ENCODE measurements around the gene FBXO4. TPM values are rescaled to one million over a fixed set of nuclear protein-coding genes. Genes with fewer than 3 reads are reported as not detected.

Gene FBXO4
- total RNA-seq, 2 experiments from 2014 or later = 12.7 to 16.0 TPM

GRCh38 chr5:41896230-41896629 lies 28.9 kb upstream of the FBXO4 start:
- no peak for DNase-seq
- no peak for ATAC-seq
- H3K4me3 Mint-ChIP-seq = no peak overlapping the region
- no peak overlapping the region for H3K27ac Mint-ChIP-seq
- CTCF ChIA-PET = interaction anchor here (1.2 to 1.3 kb wide), 2 partner anchors 37 to 40 kb away, joined by 3 read pairs; no protein-coding TSS in a partner anchor
- H3K36me3 Mint-ChIP-seq = peaks cover 10% of the 10 kb centered on the region
- H3K27me3 Mint-ChIP-seq = peaks cover 24% of the 10 kb centered on the region
- peaks cover 22% of the 10 kb centered on the region for H3K4me1 Mint-ChIP-seq
- H3K9me3 Mint-ChIP-seq (ENCODE audit: low read depth) = no peaks in the 10 kb centered on the region

- ATAC-seq = no peak
- Mint-ChIP-seq H3K9me3 (ENCODE audit: low read depth) (no peaks in the 10 kb centered on the region), H3K4me3 (peak overlapping the region; percentile 90), H3K4me1 (peaks cover 46% of the 10 kb centered on the region), H3K27me3 (peaks cover 4% of the 10 kb centered on the region), H3K36me3 (peaks cover 16% of the 10 kb centered on the region), H3K27ac (peak overlapping the region; percentile 97)
- CTCF ChIA-PET = interaction anchor here (0.6 to 1.9 kb wide), 10 partner anchors 9 to 1093 kb away, joined by 3 to 12 read pairs (median 4); partner anchors contain the start of gene FBXO4
- DNase-seq = no peak
These were observed 21.6 kb upstream of the FBXO4 start for GRCh38 chr5:41903382-41903891.

GRCh38 chr5:41903892-41904799 lies 20.9 kb upstream of the FBXO4 start, which contains the start of gene RIMOC1:
Gene RIMOC1 (plus strand): TSS chr5:41904344. CDS start chr5:41904368, 24 bp downstream.
- peak; percentile 94 for ATAC-seq
- Mint-ChIP-seq H3K27me3 (peaks cover 4% of the 10 kb centered on the region), H3K36me3 (peaks cover 23% of the 10 kb centered on the region), H3K4me3 (peak within 1 kb of the TSS; percentile 90), H3K9me3 (ENCODE audit: low read depth) (no peaks in the 10 kb centered on the region), H3K27ac (peak within 1 kb of the TSS; percentile 97), H3K4me1 (peaks cover 54% of the 10 kb centered on the region)
- CTCF ChIA-PET = interaction anchor here (0.6 to 1.9 kb wide), 16 partner anchors 9 to 1092 kb away, joined by 3 to 12 read pairs (median 3); partner anchors contain the start of gene FBXO4
- peak; percentile 99 for DNase-seq

GRCh38 chr5:41906151-41906550 lies 18.9 kb upstream of the FBXO4 start:
- H3K4me1 Mint-ChIP-seq = peaks cover 55% of the 10 kb centered on the region
- DNase-seq (no peak), ATAC-seq (no peak)
- H3K27me3 Mint-ChIP-seq = peaks cover 4% of the 10 kb centered on the region
- CTCF ChIA-PET = interaction anchor here (0.8 to 1.2 kb wide), 3 partner anchors 7 to 151 kb away, joined by 3 to 4 read pairs (median 3); no protein-coding TSS in a partner anchor
- peaks cover 37% of the 10 kb centered on the region for H3K36me3 Mint-ChIP-seq
- H3K4me3 Mint-ChIP-seq = no peak overlapping the region
- H3K9me3 Mint-ChIP-seq (ENCODE audit: low read depth) = no peaks in the 10 kb centered on the region
- H3K27ac Mint-ChIP-seq = no peak overlapping the region

GRCh38 chr5:41908374-41909079 lies 16.6 kb upstream of the FBXO4 start:
- Mint-ChIP-seq H3K27me3 (peaks cover 4% of the 10 kb centered on the region), H3K4me1 (peaks cover 48% of the 10 kb centered on the region), H3K36me3 (peaks cover 55% of the 10 kb centered on the region), H3K27ac (peak overlapping the region; percentile 28), H3K9me3 (ENCODE audit: low read depth) (no peaks in the 10 kb centered on the region), H3K4me3 (no peak overlapping the region)
- DNase-seq = no peak
- no peak for ATAC-seq
- CTCF ChIA-PET = interaction anchor here (1.5 kb wide), 1 partner anchor 52 kb away, joined by 3 read pairs; no protein-coding TSS in a partner anchor

- no peak for DNase-seq
- H3K27me3 Mint-ChIP-seq = no peaks in the 10 kb centered on the region
- no peak for ATAC-seq
- no peak overlapping the region for H3K27ac Mint-ChIP-seq
- peaks cover 55% of the 10 kb centered on the region for H3K36me3 Mint-ChIP-seq
- H3K4me3 Mint-ChIP-seq = no peak overlapping the region
- CTCF ChIA-PET = no interaction called here
- H3K9me3 Mint-ChIP-seq (ENCODE audit: low read depth) = no peaks in the 10 kb centered on the region
- H3K4me1 Mint-ChIP-seq = peaks cover 7% of the 10 kb centered on the region
These were observed 7.0 kb upstream of the FBXO4 start for GRCh38 chr5:41918105-41918504.

GRCh38 chr5:41921166-41921565 lies 3.9 kb upstream of the FBXO4 start:
- Mint-ChIP-seq H3K27ac (no peak overlapping the region), H3K9me3 (ENCODE audit: low read depth) (no peaks in the 10 kb centered on the region), H3K27me3 (no peaks in the 10 kb centered on the region), H3K4me1 (peaks cover 18% of the 10 kb centered on the region), H3K36me3 (peaks cover 32% of the 10 kb centered on the region), H3K4me3 (no peak overlapping the region)
- no peak for DNase-seq
- CTCF ChIA-PET = interaction anchor here (0.6 to 1.4 kb wide), 3 partner anchors 63 to 1192 kb away, joined by 3 read pairs; no protein-coding TSS in a partner anchor
- no peak for ATAC-seq

GRCh38 chr5:41921874-41922273 lies 3.2 kb upstream of the FBXO4 start:
- CTCF ChIA-PET = interaction anchor here (1.4 kb wide), 1 partner anchor 66 kb away, joined by 3 read pairs; no protein-coding TSS in a partner anchor
- H3K9me3 Mint-ChIP-seq (ENCODE audit: low read depth) = no peaks in the 10 kb centered on the region
- ATAC-seq = no peak
- peaks cover 23% of the 10 kb centered on the region for H3K4me1 Mint-ChIP-seq
- H3K27ac Mint-ChIP-seq = no peak overlapping the region
- DNase-seq = no peak
- H3K36me3 Mint-ChIP-seq = peaks cover 31% of the 10 kb centered on the region
- H3K27me3 Mint-ChIP-seq = no peaks in the 10 kb centered on the region
- no peak overlapping the region for H3K4me3 Mint-ChIP-seq

- CTCF ChIA-PET = interaction anchor here (1.0 to 2.1 kb wide), 12 partner anchors 12 to 133 kb away, joined by 3 to 8 read pairs (median 6); partner anchors contain the start of gene RIMOC1
- Mint-ChIP-seq H3K27me3 (no peaks in the 10 kb centered on the region), H3K27ac (peak overlapping the region; percentile 91), H3K36me3 (peaks cover 13% of the 10 kb centered on the region), H3K4me1 (peaks cover 24% of the 10 kb centered on the region), H3K9me3 (ENCODE audit: low read depth) (no peaks in the 10 kb centered on the region), H3K4me3 (peak overlapping the region; percentile 68)
- DNase-seq = no peak
- ATAC-seq = no peak
These were observed 582 bp upstream of the FBXO4 start for GRCh38 chr5:41924526-41924871.

GRCh38 chr5:41925555-41925951 lies 472 bp downstream of the FBXO4 start:
- ATAC-seq (peak; percentile 32), DNase-seq (peak; percentile 47)
- H3K4me1 Mint-ChIP-seq = peaks cover 24% of the 10 kb centered on the region
- CTCF ChIA-PET = interaction anchor here (0.7 to 2.1 kb wide), 14 partner anchors 9 to 132 kb away, joined by 3 to 8 read pairs (median 5); partner anchors contain the start of gene RIMOC1
- H3K4me3 Mint-ChIP-seq = peak overlapping the region; percentile 68
- no peaks in the 10 kb centered on the region for H3K27me3 Mint-ChIP-seq
- H3K27ac Mint-ChIP-seq = peak overlapping the region; percentile 91
- peaks cover 14% of the 10 kb centered on the region for H3K36me3 Mint-ChIP-seq
- no peaks in the 10 kb centered on the region for H3K9me3 Mint-ChIP-seq (ENCODE audit: low read depth)

- Mint-ChIP-seq H3K27me3 (no peaks in the 10 kb centered on the region), H3K9me3 (ENCODE audit: low read depth) (no peaks in the 10 kb centered on the region), H3K4me1 (peaks cover 20% of the 10 kb centered on the region), H3K36me3 (peaks cover 23% of the 10 kb centered on the region), H3K27ac (no peak overlapping the region), H3K4me3 (no peak overlapping the region)
- ATAC-seq (no peak), DNase-seq (no peak)
- CTCF ChIA-PET = interaction anchor here (0.7 to 2.3 kb wide), 6 partner anchors 11 to 1010 kb away, joined by 3 to 8 read pairs (median 4); partner anchors contain the start of gene RIMOC1
These were observed 2.5 kb downstream of the FBXO4 start for GRCh38 chr5:41927604-41928003.

GRCh38 chr5:41929035-41929434 lies 4.0 kb downstream of the FBXO4 start:
- Mint-ChIP-seq H3K27me3 (no peaks in the 10 kb centered on the region), H3K9me3 (ENCODE audit: low read depth) (no peaks in the 10 kb centered on the region), H3K36me3 (peaks cover 26% of the 10 kb centered on the region), H3K4me3 (no peak overlapping the region), H3K27ac (no peak overlapping the region), H3K4me1 (peaks cover 20% of the 10 kb centered on the region)
- CTCF ChIA-PET = interaction anchor here (1.6 to 2.3 kb wide), 2 partner anchors 72 to 128 kb away, joined by 7 to 8 read pairs; no protein-coding TSS in a partner anchor
- DNase-seq (no peak), ATAC-seq (no peak)

- Mint-ChIP-seq H3K27me3 (no peaks in the 10 kb centered on the region), H3K9me3 (ENCODE audit: low read depth) (no peaks in the 10 kb centered on the region), H3K27ac (no peak overlapping the region), H3K4me3 (no peak overlapping the region), H3K4me1 (no peaks in the 10 kb centered on the region), H3K36me3 (peaks cover 31% of the 10 kb centered on the region)
- DNase-seq = no peak
- CTCF ChIA-PET = interaction anchor here (1.0 kb wide), 1 partner anchor 124 kb away, joined by 3 read pairs; no protein-coding TSS in a partner anchor
- no peak for ATAC-seq
These were observed 7.7 kb downstream of the FBXO4 start for GRCh38 chr5:41932770-41933169.
